ENCODE results near the gene TTBK2.

DNA sequence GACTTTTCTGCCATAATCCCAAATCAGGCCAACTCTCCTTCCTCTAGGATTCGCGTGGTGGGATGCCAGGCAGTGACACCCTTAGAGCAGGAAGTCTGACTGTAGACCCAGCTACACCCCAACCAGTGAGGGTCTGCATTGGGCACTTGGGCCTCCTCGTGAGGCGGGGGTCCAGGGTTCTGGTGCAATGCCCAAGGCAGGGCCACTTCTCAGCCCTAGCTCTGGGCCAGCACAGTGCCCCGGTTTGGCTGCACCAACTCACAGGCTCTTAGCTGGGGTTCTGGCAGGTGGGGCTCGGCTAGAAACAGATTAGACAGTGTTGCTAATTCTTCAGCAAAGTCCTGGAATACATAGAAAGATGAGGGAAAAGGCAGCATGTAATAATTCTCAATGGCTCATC, 196.3 kb downstream of the TTBK2 start:
- TF ChIP-seq, protein P1, sequence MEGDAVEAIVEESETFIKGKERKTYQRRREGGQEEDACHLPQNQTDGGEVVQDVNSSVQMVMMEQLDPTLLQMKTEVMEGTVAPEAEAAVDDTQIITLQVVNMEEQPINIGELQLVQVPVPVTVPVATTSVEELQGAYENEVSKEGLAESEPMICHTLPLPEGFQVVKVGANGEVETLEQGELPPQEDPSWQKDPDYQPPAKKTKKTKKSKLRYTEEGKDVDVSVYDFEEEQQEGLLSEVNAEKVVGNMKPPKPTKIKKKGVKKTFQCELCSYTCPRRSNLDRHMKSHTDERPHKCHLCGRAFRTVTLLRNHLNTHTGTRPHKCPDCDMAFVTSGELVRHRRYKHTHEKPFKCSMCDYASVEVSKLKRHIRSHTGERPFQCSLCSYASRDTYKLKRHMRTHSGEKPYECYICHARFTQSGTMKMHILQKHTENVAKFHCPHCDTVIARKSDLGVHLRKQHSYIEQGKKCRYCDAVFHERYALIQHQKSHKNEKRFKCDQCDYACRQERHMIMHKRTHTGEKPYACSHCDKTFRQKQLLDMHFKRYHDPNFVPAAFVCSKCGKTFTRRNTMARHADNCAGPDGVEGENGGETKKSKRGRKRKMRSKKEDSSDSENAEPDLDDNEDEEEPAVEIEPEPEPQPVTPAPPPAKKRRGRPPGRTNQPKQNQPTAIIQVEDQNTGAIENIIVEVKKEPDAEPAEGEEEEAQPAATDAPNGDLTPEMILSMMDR (IDR thresholded peaks at IDR 0.05): no peak
- TF ChIP-seq ZFX (IDR thresholded peaks at IDR 0.05; ENCODE audit: borderline replicate concordance): no peak

Measured in 22Rv1 (cell line).